ENCODE results near the gene XPC. TPM values are rescaled to one million over a fixed set of nuclear protein-coding genes. Genes with fewer than 3 reads are reported as not detected.
"Not testable (repeated sequence)": the region's sequence is repeated elsewhere in the genome, so short reads cannot be mapped to it uniquely, and the experiment has no call there.

XPC gene
- total RNA-seq (2014; rRNA removed; shearing (Covaris generic)), result 23.9 and 31.0 TPM in 2 replicates

DNA sequence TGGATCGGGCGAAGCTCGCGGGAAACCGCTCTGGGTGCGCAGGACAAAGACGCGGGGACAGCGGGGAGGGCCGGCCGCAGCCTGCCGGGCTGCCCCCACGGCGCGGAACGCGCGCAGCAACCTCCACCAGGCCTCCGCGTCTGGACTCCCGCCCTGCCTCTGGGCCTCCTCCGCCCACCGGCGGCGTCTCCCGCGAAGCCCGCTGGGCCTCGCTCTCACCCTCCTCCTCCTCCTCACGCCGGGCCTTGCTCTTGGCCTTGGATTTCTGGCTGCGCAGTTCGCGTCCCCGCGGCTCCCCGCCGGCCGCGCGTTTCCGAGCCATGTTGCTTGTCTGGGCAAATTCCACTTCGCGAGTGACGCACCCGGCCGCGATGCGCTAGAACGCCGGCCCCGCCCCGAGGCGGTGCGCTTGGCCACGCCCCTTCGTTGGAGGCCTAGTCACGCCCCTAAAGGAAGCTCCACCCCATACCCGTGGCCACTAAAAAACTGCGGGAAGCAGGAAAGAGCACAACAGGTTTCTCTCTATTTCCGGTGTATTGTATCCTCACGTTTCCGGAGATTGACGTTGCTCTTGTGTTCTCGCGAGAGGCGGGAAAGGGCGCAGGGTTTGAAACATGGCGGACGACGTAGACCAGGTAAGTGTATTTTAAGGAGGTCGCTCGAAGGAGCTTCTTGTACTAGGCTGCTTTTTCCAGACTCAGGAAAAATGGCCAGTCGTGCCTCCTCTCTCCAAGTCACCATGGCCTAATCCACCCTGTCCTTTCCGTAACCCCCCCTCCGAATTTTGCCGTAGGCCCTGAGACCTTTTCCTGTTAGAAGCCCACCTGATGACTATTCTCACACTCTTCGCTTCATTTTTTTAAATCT lies at the start of gene XPC, which contains the start of gene LSM3:
Gene XPC (minus strand): TSS at position 355 of the 867 bp plus-strand sequence. CDS start 33 bp downstream, at position 322.
Gene LSM3 (plus strand): TSS at position 571 of the 867 bp plus-strand sequence. CDS start 44 bp downstream, at position 615.
- peaks cover 7% of the 10 kb centered on the region for H3K36me3 ChIP-seq (replicated peaks; ENCODE audit: control insufficient read depth, insufficient read depth, low read length)

GRCh38 chr3:14227856-14228255 lies 49.5 kb upstream of the XPC start:
- no peak for DNase-seq
- no peaks in the 10 kb centered on the region for H3K36me3 ChIP-seq (replicated peaks; ENCODE audit: control insufficient read depth, insufficient read depth, low read length)
- H3K27me3 ChIP-seq (ENCODE audit: control insufficient read depth, insufficient read depth, low read length), result no peaks in the 10 kb centered on the region

More for the DNA sequence above, at the start of gene XPC, which contains the start of gene LSM3:
- Histone ChIP-seq H3K27me3 (ENCODE audit: control insufficient read depth, insufficient read depth, low read length) (no peaks in the 10 kb centered on the region), H3K4me3 (ENCODE audit: insufficient read depth, low read depth, low read length) (peak within 1 kb of the TSS; percentile 79)
- peak; percentile 94 for DNase-seq

GRCh38 chr3:14226351-14226750 lies 48.0 kb upstream of the XPC start:
- not testable (repeated sequence) for DNase-seq; H3K4me3 ChIP-seq (ENCODE audit: insufficient read depth, low read depth, low read length); H3K27me3 ChIP-seq (ENCODE audit: control insufficient read depth, insufficient read depth, low read length); H3K36me3 ChIP-seq (replicated peaks; ENCODE audit: control insufficient read depth, insufficient read depth, low read length)

More at GRCh38 chr3:14227856-14228255, 49.5 kb upstream of the XPC start:
- no peak overlapping the region for H3K4me3 ChIP-seq (ENCODE audit: insufficient read depth, low read depth, low read length)

- H3K27me3 ChIP-seq (ENCODE audit: control insufficient read depth, insufficient read depth, low read length), result no peaks in the 10 kb centered on the region
Observed at GRCh38 chr3:14225421-14225820, 47.0 kb upstream of the XPC start.

GRCh38 chr3:14224895-14225294 lies 46.5 kb upstream of the XPC start:
- Histone ChIP-seq H3K36me3 (replicated peaks; ENCODE audit: control insufficient read depth, insufficient read depth, low read length) (no peaks in the 10 kb centered on the region), H3K27me3 (ENCODE audit: control insufficient read depth, insufficient read depth, low read length) (no peaks in the 10 kb centered on the region), H3K4me3 (ENCODE audit: insufficient read depth, low read depth, low read length) (no peak overlapping the region)
- DNase-seq, result no peak

More at GRCh38 chr3:14225421-14225820, 47.0 kb upstream of the XPC start:
- Histone ChIP-seq H3K36me3 (replicated peaks; ENCODE audit: control insufficient read depth, insufficient read depth, low read length) (no peaks in the 10 kb centered on the region), H3K4me3 (ENCODE audit: insufficient read depth, low read depth, low read length) (no peak overlapping the region)
- no peak for DNase-seq

DNA sequence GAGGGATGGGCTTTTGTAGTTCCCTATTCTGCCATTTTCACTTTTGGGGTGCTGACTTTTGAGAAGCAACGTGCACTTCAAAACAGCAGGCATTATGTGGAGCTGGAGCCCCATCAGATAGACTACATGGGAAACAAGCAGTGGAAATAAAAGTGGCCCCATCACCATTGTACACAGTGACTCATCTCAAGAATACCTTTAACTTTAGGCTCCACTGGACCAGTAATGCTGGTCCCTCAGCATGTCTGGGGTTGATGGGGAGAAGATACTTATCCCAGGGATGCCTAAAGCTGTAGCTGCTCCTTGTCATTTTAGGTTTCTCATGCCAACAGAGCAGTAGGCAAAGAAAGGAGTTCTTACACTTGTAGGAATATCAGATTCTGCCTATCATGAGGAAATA lies 45.2 kb upstream of the XPC start:
- Histone ChIP-seq H3K4me3 (ENCODE audit: insufficient read depth, low read depth, low read length) (no peak overlapping the region), H3K27me3 (ENCODE audit: control insufficient read depth, insufficient read depth, low read length) (no peaks in the 10 kb centered on the region), H3K36me3 (replicated peaks; ENCODE audit: control insufficient read depth, insufficient read depth, low read length) (no peaks in the 10 kb centered on the region)
- no peak for DNase-seq

GRCh38 chr3:14222900-14223594 lies 44.6 kb upstream of the XPC start:
- DNase-seq, result no peak
- H3K4me3 ChIP-seq (ENCODE audit: insufficient read depth, low read depth, low read length), result no peak overlapping the region
- no peaks in the 10 kb centered on the region for H3K36me3 ChIP-seq (replicated peaks; ENCODE audit: control insufficient read depth, insufficient read depth, low read length)
- H3K27me3 ChIP-seq (ENCODE audit: control insufficient read depth, insufficient read depth, low read length), result no peaks in the 10 kb centered on the region

DNA sequence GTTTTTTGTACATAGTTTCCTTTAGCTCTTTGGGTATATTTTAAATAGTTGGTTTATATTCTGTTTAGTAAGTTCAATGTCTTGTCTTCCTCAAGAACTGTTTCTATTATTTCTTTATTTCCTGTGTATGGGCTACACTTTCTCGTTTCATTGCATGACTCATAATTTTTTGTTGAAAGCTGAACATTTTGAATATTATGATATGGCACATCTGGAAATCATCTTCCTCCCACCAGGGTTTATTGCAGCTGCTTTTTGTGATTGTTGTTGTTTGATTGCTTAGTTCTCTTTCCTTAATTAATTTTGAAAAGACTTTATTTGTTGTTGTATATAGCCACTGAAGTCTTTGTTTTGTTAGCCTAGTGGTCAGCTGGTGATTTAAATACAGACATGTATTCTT lies 44.1 kb upstream of the XPC start:
- H3K4me3 ChIP-seq (ENCODE audit: insufficient read depth, low read depth, low read length), result no peak overlapping the region
- no peaks in the 10 kb centered on the region for H3K36me3 ChIP-seq (replicated peaks; ENCODE audit: control insufficient read depth, insufficient read depth, low read length)
- no peaks in the 10 kb centered on the region for H3K27me3 ChIP-seq (ENCODE audit: control insufficient read depth, insufficient read depth, low read length)
- no peak for DNase-seq

DNA sequence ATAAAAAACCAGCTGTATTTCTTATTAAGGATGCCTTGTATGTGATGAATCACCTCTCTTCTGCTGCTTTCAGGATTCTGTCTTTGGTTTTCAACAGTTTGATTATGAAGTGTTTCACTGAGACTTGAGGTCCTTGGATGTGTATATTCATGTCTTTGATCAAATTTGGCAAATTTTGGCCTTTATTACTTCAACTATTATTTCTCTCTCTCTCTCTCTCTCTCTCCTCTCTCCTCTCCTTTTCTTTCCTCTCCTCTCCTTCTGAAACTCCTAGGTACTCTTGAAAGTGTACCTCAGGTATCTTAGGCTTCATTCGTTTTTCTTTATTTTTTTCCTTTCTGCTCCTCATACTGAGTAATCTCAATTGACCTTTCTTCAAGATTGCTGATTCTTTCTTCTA lies 43.5 kb upstream of the XPC start:
- H3K36me3 ChIP-seq (replicated peaks; ENCODE audit: control insufficient read depth, insufficient read depth, low read length), result no peaks in the 10 kb centered on the region
- no peaks in the 10 kb centered on the region for H3K27me3 ChIP-seq (ENCODE audit: control insufficient read depth, insufficient read depth, low read length)
- no peak for DNase-seq
- no peak overlapping the region for H3K4me3 ChIP-seq (ENCODE audit: insufficient read depth, low read depth, low read length)

GRCh38 chr3:14220933-14221332 lies 42.5 kb upstream of the XPC start:
- Histone ChIP-seq H3K36me3 (replicated peaks; ENCODE audit: control insufficient read depth, insufficient read depth, low read length) (no peaks in the 10 kb centered on the region), H3K4me3 (ENCODE audit: insufficient read depth, low read depth, low read length) (no peak overlapping the region), H3K27me3 (ENCODE audit: control insufficient read depth, insufficient read depth, low read length) (no peaks in the 10 kb centered on the region)
- no peak for DNase-seq

DNA sequence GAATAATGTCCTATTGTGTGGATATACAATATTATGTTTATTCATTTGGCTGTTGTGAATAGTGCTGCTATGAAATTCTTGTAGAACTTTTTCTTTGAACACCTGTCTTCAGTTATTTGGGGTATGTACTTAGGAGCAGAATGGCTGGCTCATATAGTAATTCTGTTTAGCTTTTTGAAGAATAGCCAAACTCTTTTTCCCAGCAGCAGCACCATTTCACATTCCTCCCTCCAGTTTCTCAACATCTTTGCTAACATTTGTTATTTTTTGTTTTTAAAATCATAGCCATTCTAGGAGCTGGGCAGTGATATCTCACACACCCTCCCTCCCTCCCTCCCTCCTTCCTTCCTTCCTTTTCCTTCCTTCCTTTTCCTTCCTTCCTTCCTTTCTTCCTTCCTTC lies 40.0 kb upstream of the XPC start:
- H3K4me3 ChIP-seq (ENCODE audit: insufficient read depth, low read depth, low read length), result no peak overlapping the region
- DNase-seq, result no peak
- no peaks in the 10 kb centered on the region for H3K27me3 ChIP-seq (ENCODE audit: control insufficient read depth, insufficient read depth, low read length)
- no peaks in the 10 kb centered on the region for H3K36me3 ChIP-seq (replicated peaks; ENCODE audit: control insufficient read depth, insufficient read depth, low read length)

DNA sequence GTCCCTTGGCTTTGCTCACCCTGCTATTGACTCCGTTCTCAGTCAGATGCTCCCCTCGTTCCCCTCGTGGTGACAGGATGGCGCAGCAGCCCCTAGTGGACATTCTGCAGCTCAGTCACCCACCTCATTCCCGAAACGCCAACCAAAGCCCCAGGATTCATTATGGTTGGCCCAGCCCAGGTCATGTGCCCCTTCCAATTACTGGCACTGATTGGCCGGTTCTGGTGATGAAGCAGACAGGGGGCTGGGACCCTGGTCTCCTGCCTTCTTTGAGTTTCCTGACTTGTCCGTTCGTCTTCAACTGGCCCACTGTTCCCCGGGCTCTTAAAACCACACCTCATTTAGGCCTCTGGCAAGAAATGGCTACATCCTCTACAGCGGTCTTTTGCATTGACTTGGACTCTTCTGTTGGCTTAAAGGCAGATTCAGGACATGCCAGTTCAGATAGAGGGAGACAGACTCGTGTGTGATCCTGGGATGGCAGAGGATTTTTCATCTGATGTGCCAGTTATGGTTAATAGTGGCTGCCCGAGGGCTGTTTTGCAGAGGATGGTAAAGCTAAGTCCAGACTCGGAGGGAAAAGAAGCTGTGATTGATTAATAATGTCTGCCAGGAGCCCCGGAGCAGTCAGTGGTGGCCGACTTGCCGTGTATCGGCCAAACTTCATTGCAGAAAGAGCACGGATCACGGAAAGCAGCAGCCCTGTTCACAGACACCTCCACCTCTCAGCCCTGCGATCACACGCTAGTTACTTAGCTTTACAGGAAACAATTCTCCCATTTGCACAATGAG lies 38.1 kb upstream of the XPC start:
- Histone ChIP-seq H3K36me3 (replicated peaks; ENCODE audit: control insufficient read depth, insufficient read depth, low read length) (no peaks in the 10 kb centered on the region), H3K27me3 (ENCODE audit: control insufficient read depth, insufficient read depth, low read length) (no peaks in the 10 kb centered on the region), H3K4me3 (ENCODE audit: insufficient read depth, low read depth, low read length) (peak overlapping the region; percentile 41)
- peak; percentile 87 for DNase-seq

DNA sequence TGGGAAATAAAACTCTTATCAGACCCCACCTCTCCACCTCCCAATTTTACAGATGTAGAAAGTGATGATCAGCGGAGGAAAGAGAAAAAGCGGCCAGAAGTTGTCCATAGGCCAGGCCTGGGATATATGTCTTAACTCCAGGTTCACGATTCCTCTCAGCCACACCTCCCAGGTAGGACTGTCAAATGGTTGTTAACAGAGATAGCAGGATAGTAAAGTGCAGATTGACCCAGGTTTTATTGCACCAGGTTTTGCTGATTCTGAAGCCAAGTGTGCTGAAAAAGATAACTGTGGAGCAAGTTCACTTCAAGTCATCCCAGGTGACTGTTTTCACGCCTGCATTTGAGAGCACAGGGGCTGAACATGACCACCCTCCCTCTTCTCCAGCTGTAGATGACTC lies 36.4 kb upstream of the XPC start:
- no peak for DNase-seq
- no peak overlapping the region for H3K4me3 ChIP-seq (ENCODE audit: insufficient read depth, low read depth, low read length)

DNA sequence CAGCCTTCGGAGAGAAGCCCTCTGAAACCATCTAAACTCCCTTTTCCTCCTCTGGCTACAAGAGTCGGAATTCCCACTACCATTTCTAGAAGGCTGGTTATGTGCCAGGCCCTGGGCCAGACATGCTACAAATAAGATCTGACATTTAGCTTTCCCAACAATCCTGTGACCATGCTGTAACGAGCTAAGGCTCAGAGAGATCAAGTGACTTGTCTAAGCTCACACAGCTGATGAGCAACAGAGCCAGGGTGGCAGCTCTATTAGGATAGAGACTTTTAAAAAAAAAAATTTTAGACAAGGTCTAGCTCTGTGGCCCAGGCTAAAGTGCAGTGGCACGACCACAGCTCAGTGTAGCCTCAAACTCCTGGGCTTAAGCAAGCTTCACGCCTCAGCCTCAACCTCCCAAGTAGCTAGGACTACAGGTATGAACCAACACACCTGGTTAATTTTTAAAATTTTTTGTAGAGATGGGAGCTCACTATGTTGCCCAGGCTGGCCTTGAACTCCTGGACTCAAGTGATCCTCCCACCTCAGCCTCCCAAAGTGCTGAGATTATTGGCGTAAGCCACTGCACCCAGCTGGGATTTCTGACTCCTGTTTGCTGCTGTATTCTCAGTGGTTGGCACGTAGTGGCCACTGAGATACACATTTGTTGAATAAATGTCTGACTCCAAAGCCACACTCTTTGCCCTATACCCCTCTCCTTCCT lies 34.8 kb upstream of the XPC start:
- no peak overlapping the region for H3K4me3 ChIP-seq (ENCODE audit: insufficient read depth, low read depth, low read length)
- no peaks in the 10 kb centered on the region for H3K36me3 ChIP-seq (replicated peaks; ENCODE audit: control insufficient read depth, insufficient read depth, low read length)
- no peak for DNase-seq
- H3K27me3 ChIP-seq (ENCODE audit: control insufficient read depth, insufficient read depth, low read length), result no peaks in the 10 kb centered on the region

More for the DNA sequence above, 36.4 kb upstream of the XPC start:
- no peaks in the 10 kb centered on the region for H3K27me3 ChIP-seq (ENCODE audit: control insufficient read depth, insufficient read depth, low read length)
- H3K36me3 ChIP-seq (replicated peaks; ENCODE audit: control insufficient read depth, insufficient read depth, low read length), result no peaks in the 10 kb centered on the region
